GM12801 (cell line): ENCODE measurements around the gene TICAM1.

Experiments used
- CTCF ChIP-seq: IDR thresholded peaks from one replicate; pipeline ENCODE4 v1.5.1; 2011; ENCODE audit warnings: control low read depth; ENCODE audit not compliant: insufficient read length; ENCODE audit errors: extremely low read depth

The TICAM1 gene

GRCh38 chr19:4868286-4868834 is 36.8 kb upstream of the TICAM1 start:
- no peak for TF ChIP-seq CTCF

DNA sequence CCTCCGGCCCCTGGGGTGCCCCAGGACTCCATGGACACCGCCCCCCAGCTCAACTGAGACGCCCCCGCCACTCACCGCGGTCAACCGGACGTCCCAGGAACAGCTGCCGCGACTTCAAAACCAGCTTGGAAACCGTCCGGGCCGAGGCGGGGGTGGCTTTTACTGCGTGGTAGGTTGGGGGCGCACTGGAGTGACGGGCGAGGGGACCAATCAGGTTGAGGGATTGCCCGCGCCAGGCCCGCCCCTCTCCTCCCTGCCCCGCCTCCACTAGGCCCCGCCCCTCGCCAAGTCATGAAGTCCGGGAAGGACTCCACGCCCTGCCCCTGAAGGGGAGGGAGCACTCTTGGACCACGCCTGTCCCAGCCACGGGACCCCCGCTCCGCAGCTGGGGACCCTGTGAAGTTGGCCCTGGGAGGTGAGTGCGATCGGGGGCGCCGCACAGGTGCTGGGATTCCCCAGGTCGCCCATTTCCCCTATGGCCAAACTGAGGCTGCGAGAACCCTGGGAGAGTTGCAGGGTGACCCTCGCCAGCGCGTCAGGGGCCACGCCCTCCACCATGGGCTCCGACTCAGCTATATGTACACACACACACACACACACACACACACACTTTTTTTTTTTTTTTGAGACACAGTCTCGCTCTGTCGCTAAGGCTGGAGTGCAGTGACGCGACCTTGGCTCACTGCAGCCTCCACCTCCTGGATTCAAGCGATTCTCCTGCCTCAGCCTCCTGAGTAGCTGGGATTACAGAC is 36.2 kb upstream of the TICAM1 start, which contains the start of gene PLIN3:
PLIN3 (minus strand) TSS at position 134 of the 752 bp plus-strand sequence. CDS start 6,273 bp downstream, outside the sequence.
- TF ChIP-seq CTCF: no peak

DNA sequence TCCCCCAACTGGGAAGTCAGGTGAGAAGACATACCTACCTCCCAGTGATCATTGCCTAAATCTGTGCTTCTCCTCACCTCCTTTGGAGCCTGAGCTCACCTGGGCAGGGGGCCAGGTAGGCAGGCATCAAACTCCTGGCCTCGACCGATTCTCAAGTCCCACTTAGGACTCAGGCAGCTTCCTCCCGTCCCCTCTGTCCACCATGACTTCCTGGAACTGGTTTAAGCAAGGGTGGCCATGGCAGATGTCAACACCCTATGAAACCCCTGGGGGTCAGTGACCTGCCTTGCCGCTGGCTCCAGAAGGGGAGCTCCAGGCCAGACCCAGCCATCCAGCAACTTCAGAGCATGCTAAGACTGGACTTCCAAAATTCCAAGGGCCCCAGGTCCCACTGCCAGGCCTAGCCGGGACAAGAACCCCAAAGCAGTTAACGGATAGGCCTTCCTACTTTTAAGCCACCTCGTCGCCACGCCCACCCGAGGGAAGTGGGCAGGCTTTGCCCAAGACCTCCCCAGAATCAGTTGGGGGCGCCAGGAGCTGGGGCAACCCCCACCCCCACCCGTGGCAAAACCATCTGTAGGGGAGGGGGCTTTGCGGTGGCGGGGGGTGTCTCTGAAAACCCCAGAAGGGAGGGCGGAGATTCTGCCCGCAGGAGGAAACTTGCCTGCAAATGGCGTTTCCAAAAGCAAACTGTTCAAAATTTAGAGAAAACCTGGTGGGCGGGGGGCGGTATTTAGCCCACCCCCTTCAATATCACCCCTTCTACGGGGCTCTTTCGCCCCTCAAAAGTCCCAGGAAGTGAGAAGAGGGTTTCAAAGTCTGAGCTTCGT is 35.3 kb upstream of the TICAM1 start:
- TF ChIP-seq CTCF: no peak

DNA sequence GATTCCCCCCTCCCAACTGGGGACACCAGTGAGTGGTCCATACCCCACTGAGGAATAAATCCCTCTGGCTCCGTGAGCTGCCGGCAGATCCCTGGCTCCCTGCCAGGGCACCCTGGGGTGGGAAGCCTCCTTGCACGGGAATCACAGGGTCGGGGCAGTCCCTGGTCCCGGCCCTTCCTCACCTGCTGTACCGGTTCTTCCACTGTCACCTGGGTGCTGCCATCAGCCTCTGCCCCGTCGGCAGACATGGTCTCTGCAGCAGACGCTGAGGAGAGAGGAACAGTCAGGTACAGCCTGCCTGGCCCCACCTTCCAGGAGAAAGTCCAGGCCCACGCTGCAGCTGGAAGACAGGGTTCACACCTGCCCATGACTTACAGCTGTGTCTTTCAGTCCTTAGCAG is 29.6 kb upstream of the TICAM1 start:
- TF ChIP-seq CTCF: no peak

DNA sequence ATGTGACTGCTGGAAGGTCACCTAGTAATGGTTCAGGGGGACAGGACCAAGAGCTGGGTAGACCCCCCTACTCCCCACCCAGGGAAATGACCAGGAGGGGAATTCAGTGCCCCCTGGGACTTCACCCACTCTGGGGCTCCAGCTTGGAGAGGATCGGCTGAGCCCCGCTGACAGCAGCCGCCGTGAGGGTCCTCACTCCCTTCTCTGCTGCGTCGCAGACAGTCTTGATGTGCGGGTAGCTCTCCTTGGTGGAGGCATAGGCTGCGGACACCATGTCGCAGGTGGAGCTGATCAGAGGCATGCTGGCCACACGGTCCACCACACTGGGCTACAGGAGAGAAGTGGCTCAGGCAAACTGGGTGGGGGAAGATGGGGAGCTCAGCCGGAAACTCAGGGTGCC is 28.2 kb upstream of the TICAM1 start:
- no peak for TF ChIP-seq CTCF

DNA sequence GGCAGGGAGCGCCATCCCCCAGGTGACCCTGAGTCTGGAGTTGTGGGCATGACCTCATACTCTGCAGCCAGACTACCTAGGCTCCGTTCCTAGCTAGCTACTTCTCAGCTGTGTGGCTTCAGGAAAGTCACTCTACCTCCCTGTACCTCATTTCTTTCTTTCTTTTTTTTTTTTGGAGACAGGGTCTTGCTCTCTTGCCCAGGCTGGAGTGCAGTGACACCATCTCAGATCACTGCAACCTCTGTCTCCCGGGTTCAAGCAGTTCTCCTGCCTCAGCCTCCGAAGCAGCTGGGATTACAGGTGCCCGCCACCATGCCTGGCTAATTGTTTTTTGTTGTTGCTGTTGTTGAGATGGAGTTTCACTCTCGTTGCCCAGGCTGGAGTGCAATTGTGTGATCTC is 21.0 kb upstream of the TICAM1 start:
- no peak for TF ChIP-seq CTCF

DNA sequence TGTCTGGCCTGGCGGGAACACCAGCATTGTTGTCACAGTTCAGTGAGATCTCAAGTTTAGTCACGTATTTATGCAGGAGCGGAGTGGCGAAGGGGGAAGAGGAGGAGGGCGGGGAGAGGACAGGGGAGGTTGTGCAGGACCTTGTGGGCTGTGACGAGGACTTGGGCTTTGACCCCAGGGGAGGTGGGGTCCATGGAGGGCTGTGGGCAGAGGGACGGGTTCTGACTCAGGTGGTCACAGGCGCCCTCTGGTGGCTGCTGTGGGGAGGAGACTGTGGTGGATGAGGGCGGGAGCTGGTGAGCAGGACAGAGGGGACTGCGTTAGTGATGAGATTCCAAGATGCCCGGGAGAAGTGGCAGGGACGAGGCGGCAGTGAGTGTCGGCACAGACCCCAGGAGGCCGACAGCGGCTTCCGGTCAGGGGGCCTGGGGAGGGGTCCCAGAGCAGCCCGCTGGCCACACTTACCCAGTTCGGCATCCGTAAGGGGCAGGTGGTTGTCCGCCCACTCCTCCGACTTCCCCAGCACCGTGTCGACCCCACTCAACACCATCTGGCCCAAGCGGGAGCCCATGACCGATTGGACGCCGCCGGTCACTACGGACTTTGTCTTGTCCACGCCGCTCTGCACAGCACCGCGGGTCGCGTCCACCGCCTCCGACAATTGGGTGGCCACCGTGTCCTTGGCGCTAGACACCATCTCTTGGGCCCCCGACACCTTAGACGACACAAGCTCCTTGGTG is 20.2 kb upstream of the TICAM1 start:
- TF ChIP-seq CTCF: no peak
